GM23338 (cell line): Measurements from ENCODE around the gene XPO4. TPM values are rescaled to one million over a fixed set of nuclear protein-coding genes. Genes with fewer than 3 reads are reported as not detected.

Experiments
- ATAC-seq: fragments of 200-7000 bp; cut with Tn5 transposase; 3 replicates; pipeline ENCODE4 v1.9.1; 2020
- DNase-seq: peaks from one replicate; pipeline ENCODE4 v3.0.0-alpha.2; 2015; ENCODE audit warnings: low spot score
- H2AFZ ChIP-seq: fragments of 200-600 bp; sonication (generic); 2 replicates; pipeline ENCODE4 v1.8.0; 2016; ENCODE audit warnings: antibody characterized with exemption, mild to moderate bottlenecking, moderate library complexity
- H3F3A ChIP-seq: fragments of 200-600 bp; sonication (generic); replicated peaks from 2 replicates; pipeline ENCODE4 v1.8.0; 2017; ENCODE audit warnings: antibody characterized with exemption, mixed run types, low read depth
- H3K27ac ChIP-seq: fragments of 200-600 bp; sonication (generic); 2 replicates; pipeline ENCODE4 v1.6.1; 2016; ENCODE audit warnings: low read depth
- H3K27me3 ChIP-seq: fragments of 200-600 bp; sonication (generic); 2 replicates; pipeline ENCODE4 v1.8.0; 2016; ENCODE audit warnings: mild to moderate bottlenecking, mixed run types, moderate library complexity; ENCODE audit not compliant: insufficient read depth
- H3K36me3 ChIP-seq: fragments of 200-600 bp; sonication (generic); 2 replicates; pipeline ENCODE4 v1.8.0; 2016; ENCODE audit warnings: mild to moderate bottlenecking; ENCODE audit not compliant: insufficient read depth
- H3K4me1 ChIP-seq: fragments of 200-600 bp; sonication (generic); 2 replicates; pipeline ENCODE4 v1.8.0; 2016; ENCODE audit warnings: mild to moderate bottlenecking, moderate library complexity; ENCODE audit not compliant: insufficient read depth
- H3K4me2 ChIP-seq: fragments of 200-600 bp; sonication (generic); 2 replicates; pipeline ENCODE4 v1.7.1; 2017; ENCODE audit warnings: mixed run types
- H3K4me3 ChIP-seq: fragments of 200-600 bp; sonication (generic); 2 replicates; pipeline ENCODE4 v1.6.1; 2016; ENCODE audit warnings: mixed run types
- H3K79me2 ChIP-seq: fragments of 200-600 bp; sonication (generic); replicated peaks from 2 replicates; pipeline ENCODE4 v1.8.0; 2017; ENCODE audit warnings: mild to moderate bottlenecking; ENCODE audit not compliant: insufficient read depth
- H3K9me2 ChIP-seq: fragments of 200-600 bp; sonication (generic); 2 replicates; pipeline ENCODE4 v1.8.0; 2017; ENCODE audit not compliant: insufficient read depth
- H4K20me1 ChIP-seq: fragments of 200-600 bp; sonication (generic); replicated peaks from 2 replicates; pipeline ENCODE4 v1.8.0; 2017; ENCODE audit warnings: mild to moderate bottlenecking; ENCODE audit not compliant: insufficient read depth
- H3K27ac Mint-ChIP-seq: 2 replicates; pipeline ENCODE4 v1.8.0; 2020; ENCODE audit warnings: inconsistent platforms, mild to moderate bottlenecking, moderate library complexity, mixed read lengths
- H3K27me3 Mint-ChIP-seq: 3 replicates; pipeline ENCODE4 v1.8.0; 2022; ENCODE audit warnings: low read depth, mild to moderate bottlenecking, moderate library complexity, mixed read lengths, inconsistent platforms; ENCODE audit not compliant: insufficient read depth, poor library complexity
- H3K36me3 Mint-ChIP-seq: 3 replicates; pipeline ENCODE4 v1.8.0; 2021; ENCODE audit warnings: low read depth, mild to moderate bottlenecking, inconsistent platforms, moderate library complexity, mixed read lengths
- H3K4me1 Mint-ChIP-seq: 3 replicates; pipeline ENCODE4 v1.8.0; 2020; ENCODE audit warnings: mild to moderate bottlenecking, inconsistent platforms, mixed read lengths
- H3K4me3 Mint-ChIP-seq: 3 replicates; pipeline ENCODE4 v1.8.0; 2021; ENCODE audit warnings: moderate library complexity, mild to moderate bottlenecking, inconsistent platforms, mixed read lengths
- H3K9me3 Mint-ChIP-seq: 3 replicates; pipeline ENCODE4 v1.8.0; 2020; ENCODE audit warnings: moderate library complexity, mild to moderate bottlenecking, inconsistent platforms, mixed read lengths
- CREB1 ChIP-seq: fragments of 250-450 bp; sonication (Bioruptor Pico); IDR thresholded peaks from 2 replicates; pipeline ENCODE4 v1.5.0; 2020; ENCODE audit warnings: low read depth, mild to moderate bottlenecking, moderate library complexity
- CTCF ChIP-seq, 2 experiments: fragments of 200-600 bp in 1 of 2; sonication (generic) in 1 of 2; conservative IDR thresholded peaks; 2 replicates each; pipeline versions ENCODE4 v1.5.1 to v1.6.1; 2016 to 2017; ENCODE audit warnings: antibody characterized with exemption in 2 of 2, low read depth in 2 of 2, mild to moderate bottlenecking in 2 of 2, moderate library complexity in 1 of 2
- EZH2 ChIP-seq: fragments of 200-600 bp; sonication (generic); IDR thresholded peaks from one replicate; pipeline ENCODE4 v1.8.0; 2017; ENCODE audit warnings: antibody characterized with exemption, mild to moderate bottlenecking, low read depth; ENCODE audit not compliant: unreplicated experiment
- EZH2phosphoT487 ChIP-seq: fragments of 200-600 bp; sonication (generic); IDR thresholded peaks from one replicate; pipeline ENCODE4 v1.8.1; 2018; ENCODE audit warnings: antibody characterized with exemption; ENCODE audit not compliant: unreplicated experiment
- NANOG ChIP-seq: IDR thresholded peaks from 2 replicates; pipeline ENCODE4 v1.6.1; 2016; ENCODE audit warnings: antibody characterized with exemption, borderline replicate concordance
- ZNF114 ChIP-seq: fragments of 250-450 bp; sonication (Bioruptor Pico); IDR thresholded peaks from 2 replicates; pipeline ENCODE4 v1.5.0; 2020; ENCODE audit warnings: mild to moderate bottlenecking, moderate library complexity
- ZNF331 ChIP-seq: fragments of 250-450 bp; sonication (Bioruptor Pico); IDR thresholded peaks from 2 replicates; pipeline ENCODE4 v1.5.0; 2020; ENCODE audit warnings: low read depth, mild to moderate bottlenecking, moderate library complexity
- polyA plus RNA-seq: library from polyadenylated mRNA; unstranded; fragments of >200 nt; fragmentation: Nextera tagmentation; extraction: Ambion mirVana; gene quantifications from 2 replicates; pipeline ENCODE4 v1.2.1, GENCODE V29; 2016
- total RNA-seq: library from RNA; depleted of rRNA; stranded (reverse); fragments of >200 nt; shearing (Covaris generic); gene quantifications from 2 replicates; pipeline ENCODE4 v1.2.3, GENCODE V29; 2014
- TF ChIP-seq, protein P1 (sequence below): IDR thresholded peaks from one replicate; pipeline ENCODE4 v1.6.1; 2018; ENCODE audit warnings: antibody characterized with exemption; ENCODE audit not compliant: unreplicated experiment

Gene XPO4
- total and polyA plus RNA-seq, 2 experiments from 2014 or later = 14.1 to 57.8 TPM

GRCh38 chr13:20843166-20843565 is 59.4 kb downstream of the XPO4 start:
- Histone ChIP-seq H3K36me3 (peaks cover 8% of the 10 kb centered on the region; the same call in 1 of the 2 replicates), H3K4me1 (0 out of 2 replicates have a peak, but pooled peaks cover under 1% of the 10 kb centered on the region), H3K9me2 (no peaks in the 10 kb centered on the region), H3K27ac (no peak overlapping the region), H2AFZ (no peak overlapping the region), H3K4me3 (no peak overlapping the region), H3K4me2 (no peak overlapping the region), H3F3A (no peaks in the 10 kb centered on the region), H3K79me2 (peaks cover 25% of the 10 kb centered on the region), H4K20me1 (peaks cover 7% of the 10 kb centered on the region), H3K27me3 (no peaks in the 10 kb centered on the region)
- H3K4me1 Mint-ChIP-seq = peaks cover 7% of the 10 kb centered on the region; the same call in 2 of the 3 replicates
- no peak overlapping the region for H3K27ac Mint-ChIP-seq
- TF ChIP-seq, protein P1, sequence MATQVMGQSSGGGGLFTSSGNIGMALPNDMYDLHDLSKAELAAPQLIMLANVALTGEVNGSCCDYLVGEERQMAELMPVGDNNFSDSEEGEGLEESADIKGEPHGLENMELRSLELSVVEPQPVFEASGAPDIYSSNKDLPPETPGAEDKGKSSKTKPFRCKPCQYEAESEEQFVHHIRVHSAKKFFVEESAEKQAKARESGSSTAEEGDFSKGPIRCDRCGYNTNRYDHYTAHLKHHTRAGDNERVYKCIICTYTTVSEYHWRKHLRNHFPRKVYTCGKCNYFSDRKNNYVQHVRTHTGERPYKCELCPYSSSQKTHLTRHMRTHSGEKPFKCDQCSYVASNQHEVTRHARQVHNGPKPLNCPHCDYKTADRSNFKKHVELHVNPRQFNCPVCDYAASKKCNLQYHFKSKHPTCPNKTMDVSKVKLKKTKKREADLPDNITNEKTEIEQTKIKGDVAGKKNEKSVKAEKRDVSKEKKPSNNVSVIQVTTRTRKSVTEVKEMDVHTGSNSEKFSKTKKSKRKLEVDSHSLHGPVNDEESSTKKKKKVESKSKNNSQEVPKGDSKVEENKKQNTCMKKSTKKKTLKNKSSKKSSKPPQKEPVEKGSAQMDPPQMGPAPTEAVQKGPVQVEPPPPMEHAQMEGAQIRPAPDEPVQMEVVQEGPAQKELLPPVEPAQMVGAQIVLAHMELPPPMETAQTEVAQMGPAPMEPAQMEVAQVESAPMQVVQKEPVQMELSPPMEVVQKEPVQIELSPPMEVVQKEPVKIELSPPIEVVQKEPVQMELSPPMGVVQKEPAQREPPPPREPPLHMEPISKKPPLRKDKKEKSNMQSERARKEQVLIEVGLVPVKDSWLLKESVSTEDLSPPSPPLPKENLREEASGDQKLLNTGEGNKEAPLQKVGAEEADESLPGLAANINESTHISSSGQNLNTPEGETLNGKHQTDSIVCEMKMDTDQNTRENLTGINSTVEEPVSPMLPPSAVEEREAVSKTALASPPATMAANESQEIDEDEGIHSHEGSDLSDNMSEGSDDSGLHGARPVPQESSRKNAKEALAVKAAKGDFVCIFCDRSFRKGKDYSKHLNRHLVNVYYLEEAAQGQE = no peak
- TF ChIP-seq ZNF114 (CRISPR knock-in tag) (no peak), EZH2 (no peak), ZNF331 (CRISPR knock-in tag) (no peak), CTCF (conservative IDR thresholded peaks at IDR 0.05; ENCODE audit: low read depth in 2 of 2) (no peak)
- no peaks in the 10 kb centered on the region for H3K9me3 Mint-ChIP-seq
- DNase-seq = no peak
- H3K27me3 Mint-ChIP-seq = no peaks in the 10 kb centered on the region
- no peak for ATAC-seq
- peaks cover 18% of the 10 kb centered on the region for H3K36me3 Mint-ChIP-seq
- no peak overlapping the region for H3K4me3 Mint-ChIP-seq

- Histone ChIP-seq H3K27me3 (no peaks in the 10 kb centered on the region), H3K27ac (no peak overlapping the region), H4K20me1 (peaks cover 6% of the 10 kb centered on the region; the same call in 1 of the 2 replicates), H3K36me3 (peaks cover 14% of the 10 kb centered on the region; the same call in 1 of the 2 replicates), H3K4me2 (no peak overlapping the region), H3K79me2 (peaks cover 19% of the 10 kb centered on the region), H3K9me2 (no peaks in the 10 kb centered on the region), H3K4me3 (no peak overlapping the region), H3K4me1 (no peaks in the 10 kb centered on the region), H2AFZ (no peak overlapping the region), H3F3A (no peaks in the 10 kb centered on the region)
- Mint-ChIP-seq H3K27ac (no peak overlapping the region), H3K36me3 (peaks cover 35% of the 10 kb centered on the region), H3K4me1 (no peaks in the 10 kb centered on the region), H3K4me3 (no peak overlapping the region), H3K9me3 (no peaks in the 10 kb centered on the region), H3K27me3 (no peaks in the 10 kb centered on the region)
- no peak for DNase-seq
- ATAC-seq = no peak
- TF ChIP-seq NANOG = no peak
- TF ChIP-seq, protein P1 = no peak
- no peak for TF ChIP-seq EZH2phosphoT487
- TF ChIP-seq CREB1 (CRISPR knock-in tag) = no peak
- TF ChIP-seq ZNF114 (CRISPR knock-in tag) = no peak
Observed at GRCh38 chr13:20840568-20840967, 62.0 kb downstream of the XPO4 start.
